Suprapubic skin (tissue), 4 donors: ENCODE results near the gene BBS2.

Experiments used
- CTCF ChIP-seq, 2 donors: fragments of 200-600 bp in 1 of 2; fragments of 450-650 bp in 1 of 2; sonication (generic) in 1 of 2; IDR thresholded peaks; one replicate each; pipeline ENCODE4 v1.5.1; 2016 to 2019; ENCODE audit warnings: antibody characterized with exemption in 2 of 2, mild to moderate bottlenecking in 1 of 2, moderate library complexity in 1 of 2
- EP300 ChIP-seq: sonication (generic); formaldehyde crosslinking; IDR thresholded peaks from one replicate; pipeline ENCODE4 v1.6.1; 2017; ENCODE audit warnings: antibody characterized with exemption
- POLR2A ChIP-seq, 2 donors: fragments of 450-650 bp; IDR thresholded peaks; one replicate each; pipeline ENCODE4 v1.6.1; 2017; ENCODE audit warnings: antibody characterized with exemption in 2 of 2, mild to moderate bottlenecking in 2 of 2, moderate library complexity in 2 of 2
- POLR2AphosphoS5 ChIP-seq, 3 donors: sonication (generic); formaldehyde crosslinking; IDR thresholded peaks; one replicate each; pipeline ENCODE4 v1.6.1; 2017; ENCODE audit warnings: antibody characterized with exemption in 3 of 3

- no peak for TF ChIP-seq POLR2A (IDR thresholded peaks at IDR 0.05)
- no peak for TF ChIP-seq CTCF (IDR thresholded peaks at IDR 0.05)
- no peak for TF ChIP-seq POLR2AphosphoS5 (IDR thresholded peaks at IDR 0.05)
- TF ChIP-seq EP300 = no peak
These were observed 36.4 kb downstream of the BBS2 start for GRCh38 chr16:56483394-56483793.
